Naive B cell (primary cell): ENCODE results near the gene RNF121. TPM values are rescaled to one million over a fixed set of nuclear protein-coding genes. Genes with fewer than 3 reads are reported as not detected.
"Not testable (repeated sequence)": the region's sequence is repeated elsewhere in the genome, so short reads cannot be mapped to it uniquely, and the experiment has no call there.

ENCODE experiments used
- ATAC-seq, 2 donors: fragments of 150-1000 bp; cut with Tn5 transposase; 2 replicates each; pipeline ENCODE4 v1.10.0; 2021; ENCODE audit warnings: low read depth in 2 of 2, mild to moderate bottlenecking in 2 of 2, moderate library complexity in 2 of 2
- DNase-seq: peaks from one replicate; pipeline ENCODE4 v3.0.0; 2022
- H3K27ac Mint-ChIP-seq, 6 donors: one replicate each; pipeline ENCODE4 v1.8.0; 2020 to 2022; ENCODE audit warnings: mild to moderate bottlenecking in 6 of 6, mixed read lengths in 6 of 6, moderate library complexity in 5 of 6, inconsistent platforms in 2 of 6
- H3K27me3 Mint-ChIP-seq, 3 donors: one replicate each; pipeline ENCODE4 v1.8.0; 2021 to 2022; ENCODE audit warnings: mixed read lengths in 3 of 3, mild to moderate bottlenecking in 1 of 3
- H3K36me3 Mint-ChIP-seq, 2 donors: one replicate each; pipeline ENCODE4 v1.8.0; 2020 to 2022; ENCODE audit warnings: mixed read lengths in 2 of 2, inconsistent platforms in 1 of 2, mild to moderate bottlenecking in 1 of 2
- H3K4me1 Mint-ChIP-seq, 3 donors: one replicate each; pipeline ENCODE4 v1.8.0; 2020 to 2022; ENCODE audit warnings: mixed read lengths in 3 of 3, inconsistent platforms in 1 of 3, mild to moderate bottlenecking in 1 of 3, moderate library complexity in 1 of 3
- H3K4me3 Mint-ChIP-seq, 8 donors: one replicate each; pipeline ENCODE4 v1.8.0; 2020 to 2022; ENCODE audit warnings: mild to moderate bottlenecking in 8 of 8, mixed read lengths in 8 of 8, moderate library complexity in 8 of 8, inconsistent platforms in 2 of 8
- H3K9me3 Mint-ChIP-seq, 7 donors: one replicate each; pipeline ENCODE4 v1.8.0; 2020 to 2022; ENCODE audit warnings: mixed read lengths in 7 of 7, mild to moderate bottlenecking in 5 of 7, inconsistent platforms in 2 of 7, moderate library complexity in 1 of 7
- polyA plus RNA-seq, 6 donors: library from polyadenylated mRNA; unstranded; fragments of 300-500 nt; fragmentation: Illumina TruSeq; gene quantifications; one replicate each; pipeline ENCODE4 v1.2.3, GENCODE V29; 2021; ENCODE audit warnings: low read depth in 6 of 6

RNF121 gene
- 10 to 100 TPM in 2 of 6 donors, 1 to 10 TPM in 4; 6.5 to 11.3 (median 9.2) TPM for polyA plus RNA-seq

DNA sequence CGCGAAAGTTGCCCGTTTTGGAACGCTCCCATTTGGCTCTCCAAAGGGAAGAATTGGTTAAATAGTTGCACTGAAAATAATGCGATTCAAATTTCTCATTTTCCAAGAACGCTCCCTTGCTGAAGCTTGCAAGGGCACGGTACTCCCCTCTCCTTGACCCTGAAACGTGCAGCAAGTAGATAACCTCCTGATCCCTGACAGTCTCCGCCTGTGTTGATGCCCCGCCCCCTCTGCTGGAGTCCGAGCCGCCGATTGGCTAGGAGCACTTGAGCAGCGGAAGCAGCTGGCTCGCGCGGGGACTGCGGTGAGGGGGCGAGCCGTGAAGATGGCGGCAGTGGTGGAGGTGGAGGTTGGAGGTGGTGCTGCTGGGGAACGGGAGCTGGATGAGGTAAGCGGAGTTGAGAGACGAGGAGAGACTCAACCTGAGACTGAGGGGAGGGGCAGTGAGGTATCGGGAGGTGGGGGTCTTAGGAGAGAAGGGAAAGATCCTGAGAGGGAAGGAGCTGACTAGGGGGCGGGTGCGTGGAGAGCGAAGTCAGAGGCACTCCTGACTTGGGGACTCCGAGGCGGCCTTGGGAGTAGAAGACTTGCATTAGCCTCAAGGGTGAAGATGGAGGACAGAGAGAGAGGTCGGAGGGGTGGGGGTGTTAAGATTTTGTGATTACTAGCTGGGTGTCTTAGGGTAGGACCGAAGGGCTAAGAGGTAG lies at the start of gene RNF121:
Gene RNF121 (plus strand): TSS at position 310 of the 707 bp plus-strand sequence. CDS start 16 bp downstream, at position 326.
- ATAC-seq = peak; percentile 94

DNA sequence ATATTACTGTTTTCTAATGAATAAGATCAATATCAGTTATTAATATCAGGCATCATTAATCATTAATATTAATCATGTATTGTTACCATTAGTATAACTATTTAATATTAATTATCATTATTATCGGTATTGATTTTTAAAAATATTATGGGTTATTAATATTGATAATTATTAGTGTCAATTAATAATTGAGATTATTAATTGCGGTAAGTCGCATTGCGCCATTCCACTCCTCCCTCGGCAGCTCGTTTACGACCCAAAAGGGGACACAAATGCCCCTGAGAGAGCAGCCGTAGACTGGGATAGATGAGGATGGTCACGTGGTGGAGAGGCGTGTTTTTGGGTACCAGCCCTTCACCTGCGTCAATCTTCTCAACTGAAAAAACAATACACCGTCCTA lies 43.0 kb upstream of the RNF121 start:
- not testable (repeated sequence) for H3K27me3 Mint-ChIP-seq, H3K36me3 Mint-ChIP-seq, ATAC-seq, H3K4me1 Mint-ChIP-seq, H3K27ac Mint-ChIP-seq, DNase-seq, H3K9me3 Mint-ChIP-seq, H3K4me3 Mint-ChIP-seq

More for the DNA sequence above, at the start of gene RNF121:
- Mint-ChIP-seq H3K27ac (peak within 1 kb of the TSS; percentile 96 to 99 (median 98)), H3K36me3 (peaks cover 0 to 9% of the 10 kb centered on the region in 2 donors), H3K27me3 (no peaks in the 10 kb centered on the region), H3K4me1 (peaks cover 41 to 56% (median 45%) of the 10 kb centered on the region in 3 donors), H3K9me3 (no peaks in the 10 kb centered on the region), H3K4me3 (peak within 1 kb of the TSS; percentile 93 to 99 (median 98))
- peak; percentile 96 for DNase-seq

GRCh38 chr11:71888335-71889010 lies 40.4 kb upstream of the RNF121 start:
- H3K4me1 Mint-ChIP-seq, H3K27me3 Mint-ChIP-seq, ATAC-seq, H3K4me3 Mint-ChIP-seq, H3K9me3 Mint-ChIP-seq, H3K36me3 Mint-ChIP-seq, DNase-seq, H3K27ac Mint-ChIP-seq: not testable (repeated sequence)

GRCh38 chr11:71889181-71889872 lies 39.5 kb upstream of the RNF121 start:
- H3K36me3 Mint-ChIP-seq, H3K4me1 Mint-ChIP-seq: not testable (repeated sequence)

DNA sequence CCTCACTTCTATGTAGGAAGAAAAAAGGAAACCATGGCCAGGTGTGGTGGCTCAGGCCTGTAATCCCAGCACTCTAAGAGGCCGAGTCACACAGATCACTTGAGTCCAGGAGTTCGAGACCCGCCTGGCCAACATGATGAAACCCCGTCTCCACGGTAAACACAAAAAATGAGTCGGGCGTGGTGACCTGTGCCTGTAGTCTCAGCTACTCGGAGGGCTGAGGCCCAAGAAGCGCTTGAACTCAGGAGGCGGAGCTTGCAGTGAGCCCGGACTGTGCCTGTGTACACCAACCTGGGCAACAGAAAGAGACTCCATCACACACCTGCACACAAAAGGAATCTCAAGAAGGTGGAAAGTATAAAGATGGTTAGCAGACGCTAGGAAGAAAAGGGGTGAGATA lies 32.9 kb upstream of the RNF121 start:
- H3K27ac Mint-ChIP-seq = no peak overlapping the region
- H3K4me3 Mint-ChIP-seq = no peak overlapping the region
- peaks cover 0 to 4% (median 0%) of the 10 kb centered on the region in 7 donors for H3K9me3 Mint-ChIP-seq

More at GRCh38 chr11:71889181-71889872, 39.5 kb upstream of the RNF121 start:
- not testable (repeated sequence) for H3K9me3 Mint-ChIP-seq, H3K27me3 Mint-ChIP-seq, H3K4me3 Mint-ChIP-seq, ATAC-seq, DNase-seq, H3K27ac Mint-ChIP-seq

GRCh38 chr11:71901137-71901536 lies 27.7 kb upstream of the RNF121 start:
- H3K4me1 Mint-ChIP-seq = not testable (repeated sequence)

More for the DNA sequence above, 32.9 kb upstream of the RNF121 start:
- H3K36me3 Mint-ChIP-seq = peaks cover 12 to 18% of the 10 kb centered on the region in 2 donors
- peaks cover 0 to 4% (median 0%) of the 10 kb centered on the region in 3 donors for H3K4me1 Mint-ChIP-seq
- no peaks in the 10 kb centered on the region for H3K27me3 Mint-ChIP-seq
- no peak for DNase-seq
- no peak for ATAC-seq

GRCh38 chr11:71908218-71908617 lies 20.6 kb upstream of the RNF121 start:
- no peak overlapping the region for H3K27ac Mint-ChIP-seq
- H3K27me3 Mint-ChIP-seq = no peaks in the 10 kb centered on the region
- no peaks in the 10 kb centered on the region for H3K4me1 Mint-ChIP-seq
- no peaks in the 10 kb centered on the region for H3K9me3 Mint-ChIP-seq
- no peak for DNase-seq
- no peak overlapping the region for H3K4me3 Mint-ChIP-seq
- peaks cover 0 to 6% of the 10 kb centered on the region in 2 donors for H3K36me3 Mint-ChIP-seq
- no peak for ATAC-seq

More at GRCh38 chr11:71901137-71901536, 27.7 kb upstream of the RNF121 start:
- H3K36me3 Mint-ChIP-seq = peaks cover 8 to 14% of the 10 kb centered on the region in 2 donors
- H3K9me3 Mint-ChIP-seq, ATAC-seq, H3K27me3 Mint-ChIP-seq, DNase-seq, H3K4me3 Mint-ChIP-seq: not testable (repeated sequence)
- H3K27ac Mint-ChIP-seq = peak overlapping the region in 1 of 6 donors; percentile 47

DNA sequence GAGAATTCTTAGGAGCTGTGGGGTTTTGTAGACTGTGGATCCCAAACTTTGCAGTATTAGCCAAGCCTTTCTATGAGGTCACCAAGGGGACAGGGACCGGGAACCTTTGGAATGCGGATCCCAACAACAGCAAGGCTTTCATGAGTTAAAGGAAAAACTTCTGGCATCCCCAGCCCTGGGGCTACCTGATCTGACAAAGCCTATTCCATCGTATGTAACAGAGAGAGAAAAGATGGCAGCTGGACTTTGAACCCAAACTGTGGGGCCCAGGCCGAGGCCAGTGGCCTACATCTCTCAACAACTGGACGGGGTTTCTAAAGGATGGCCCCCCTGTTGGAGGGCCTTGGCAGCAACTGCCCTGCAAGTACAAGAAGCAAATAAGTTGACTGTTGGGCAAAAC lies 18.1 kb upstream of the RNF121 start:
- H3K36me3 Mint-ChIP-seq = peaks cover 17% of the 10 kb centered on the region in 2 donors
- not testable (repeated sequence) for H3K9me3 Mint-ChIP-seq, H3K4me3 Mint-ChIP-seq, H3K4me1 Mint-ChIP-seq, ATAC-seq, DNase-seq, H3K27ac Mint-ChIP-seq, H3K27me3 Mint-ChIP-seq

GRCh38 chr11:71911321-71911985 lies 17.4 kb upstream of the RNF121 start:
- H3K9me3 Mint-ChIP-seq, H3K27me3 Mint-ChIP-seq, H3K4me1 Mint-ChIP-seq, DNase-seq, ATAC-seq: not testable (repeated sequence)
- Mint-ChIP-seq H3K36me3 (peaks cover 19 to 24% of the 10 kb centered on the region in 2 donors), H3K27ac (peak overlapping the region in 1 of 6 donors; percentile 54), H3K4me3 (peak overlapping the region in 1 of 8 donors; percentile 19)

DNA sequence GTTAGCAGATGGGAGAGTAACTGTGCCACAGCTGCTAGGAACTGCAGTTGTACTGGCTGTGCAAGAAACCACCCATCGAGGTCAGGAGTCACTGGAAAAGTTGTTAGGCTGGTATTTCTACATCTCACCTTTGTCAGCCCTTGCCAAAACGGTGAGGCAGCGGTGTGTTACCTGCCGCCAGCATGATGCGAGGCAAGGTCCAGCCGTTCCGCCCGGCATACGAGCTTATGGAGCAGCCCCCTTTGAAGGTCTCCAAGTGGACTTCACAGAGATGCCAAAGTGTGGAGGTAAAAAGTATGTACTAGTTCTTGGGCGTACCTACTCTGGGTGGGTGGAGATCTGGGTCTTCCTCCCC lies 16.9 kb upstream of the RNF121 start:
- not testable (repeated sequence) for H3K27ac Mint-ChIP-seq, H3K9me3 Mint-ChIP-seq, H3K4me1 Mint-ChIP-seq, H3K4me3 Mint-ChIP-seq, H3K27me3 Mint-ChIP-seq, ATAC-seq, DNase-seq
- H3K36me3 Mint-ChIP-seq = peaks cover 19 to 28% of the 10 kb centered on the region in 2 donors

- Mint-ChIP-seq H3K27me3 (no peaks in the 10 kb centered on the region), H3K4me3 (no peak overlapping the region), H3K9me3 (no peaks in the 10 kb centered on the region), H3K36me3 (peaks cover 26 to 28% of the 10 kb centered on the region in 2 donors), H3K27ac (peak overlapping the region in 1 of 6 donors; percentile 10), H3K4me1 (no peaks in the 10 kb centered on the region)
- DNase-seq = no peak
- ATAC-seq = no peak
These were observed 14.9 kb upstream of the RNF121 start for GRCh38 chr11:71913756-71914526.

DNA sequence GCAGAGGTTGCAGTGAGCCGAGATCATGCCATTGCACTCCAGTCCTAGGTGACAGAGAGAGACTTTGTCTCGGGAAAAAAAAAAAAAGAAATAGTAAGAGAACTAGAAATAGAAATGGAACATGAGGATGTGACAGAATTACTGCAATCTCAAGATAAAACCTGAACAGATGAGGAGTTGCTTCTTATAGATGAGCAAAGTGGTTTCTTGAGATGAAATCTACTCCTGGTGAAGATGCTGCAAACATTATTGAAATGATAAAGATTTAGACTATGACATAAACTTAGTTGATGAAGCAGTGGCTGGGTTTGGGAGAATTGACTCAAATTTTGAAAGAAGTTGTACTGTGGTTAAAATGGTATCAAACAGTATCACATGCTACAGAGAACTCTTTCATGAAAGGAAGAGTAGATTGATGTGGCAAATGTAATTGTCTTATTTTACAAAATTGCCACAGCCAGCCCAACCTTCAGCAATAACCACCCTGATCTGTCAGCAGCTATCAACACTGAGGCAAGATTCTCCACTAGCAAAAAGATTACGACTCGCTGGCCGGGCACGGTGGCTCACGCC lies 14.1 kb upstream of the RNF121 start:
- Mint-ChIP-seq H3K4me1 (no peaks in the 10 kb centered on the region), H3K27me3 (no peaks in the 10 kb centered on the region), H3K4me3 (no peak overlapping the region), H3K36me3 (peaks cover 26 to 28% of the 10 kb centered on the region in 2 donors), H3K27ac (peak overlapping the region in 1 of 6 donors; percentile 48), H3K9me3 (no peaks in the 10 kb centered on the region)
- ATAC-seq (no peak), DNase-seq (no peak)
